GM19239 (cell line): ENCODE measurements around the gene SYNDIG1L.
A peak's percentile ranks its signal among the peaks of the same experiment; 100 is the strongest.
"Not testable (repeated sequence)": the region's sequence is repeated elsewhere in the genome, so short reads cannot be mapped to it uniquely, and the experiment has no call there.

Source experiments
- DNase-seq: peaks from one replicate; pipeline ENCODE4 v3.0.0; 2011; ENCODE audit warnings: low spot score; ENCODE audit not compliant: insufficient read length
- FAIRE-seq: peaks from 2 replicates; lab custom pipeline; 2011; peaks lifted over from hg19 to GRCh38; lab: Jason Lieb, UNC

The SYNDIG1L gene

GRCh38 chr14:74405663-74406062, 20.3 kb downstream of the SYNDIG1L start:
- DNase-seq, result no peak
- no peak for FAIRE-seq

GRCh38 chr14:74404435-74404834, 21.6 kb downstream of the SYNDIG1L start:
- no peak for DNase-seq
- no peak for FAIRE-seq

GRCh38 chr14:74403619-74404417, 22.2 kb downstream of the SYNDIG1L start:
- DNase-seq (no peak), FAIRE-seq (no peak)

- DNase-seq, result no peak
- peak; percentile 95 for FAIRE-seq
These were observed 23.4 kb downstream of the SYNDIG1L start for GRCh38 chr14:74402401-74403251.

GRCh38 chr14:74401504-74402241, 24.3 kb downstream of the SYNDIG1L start:
- FAIRE-seq, result peak; percentile 98

GRCh38 chr14:74400919-74401503, 25.0 kb downstream of the SYNDIG1L start:
- no peak for DNase-seq
- no peak for FAIRE-seq

More at GRCh38 chr14:74401504-74402241, 24.3 kb downstream of the SYNDIG1L start:
- peak; percentile 84 for DNase-seq

GRCh38 chr14:74400031-74400685, 25.9 kb downstream of the SYNDIG1L start:
- FAIRE-seq, result no peak
- DNase-seq, result no peak

- FAIRE-seq (no peak), DNase-seq (no peak)
These were observed 30.9 kb downstream of the SYNDIG1L start for GRCh38 chr14:74395094-74395493.

GRCh38 chr14:74394549-74394948, 31.5 kb downstream of the SYNDIG1L start:
- no peak for DNase-seq
- FAIRE-seq, result no peak

GRCh38 chr14:74392616-74393570, 33.1 kb downstream of the SYNDIG1L start:
- DNase-seq, result no peak
- no peak for FAIRE-seq

GRCh38 chr14:74391479-74391878, 34.5 kb downstream of the SYNDIG1L start:
- DNase-seq (no peak), FAIRE-seq (no peak)

GRCh38 chr14:74390505-74390904, 35.5 kb downstream of the SYNDIG1L start:
- not testable (repeated sequence) for DNase-seq, FAIRE-seq

- FAIRE-seq (no peak), DNase-seq (no peak)
These were observed 36.0 kb downstream of the SYNDIG1L start for GRCh38 chr14:74389980-74390379.

GRCh38 chr14:74382231-74382630, 43.8 kb downstream of the SYNDIG1L start:
- FAIRE-seq, result no peak
- no peak for DNase-seq

- DNase-seq, FAIRE-seq: not testable (repeated sequence)
These were observed 44.4 kb downstream of the SYNDIG1L start for GRCh38 chr14:74381571-74381970.

GRCh38 chr14:74380845-74381244, 45.2 kb downstream of the SYNDIG1L start:
- FAIRE-seq (no peak), DNase-seq (no peak)

- FAIRE-seq, result no peak
- DNase-seq, result no peak
These were observed 45.8 kb downstream of the SYNDIG1L start for GRCh38 chr14:74380172-74380571.

GRCh38 chr14:74377976-74378690, 47.9 kb downstream of the SYNDIG1L start:
- DNase-seq (no peak), FAIRE-seq (no peak)
